T-helper 1 cell (primary cell): ENCODE results near the gene COL4A5.
"Not testable (repeated sequence)": the region's sequence is repeated elsewhere in the genome, so short reads cannot be mapped to it uniquely, and the experiment has no call there.

Experiments
- DNase-seq, 5 donors: peaks; one replicate each; pipeline ENCODE4 v3.0.0-alpha.2; 2012 to 2020

Gene COL4A5

GRCh38 chrX:108456971-108457477 lies 17.4 kb downstream of the COL4A5 start:
- DNase-seq: no peak

- no peak for DNase-seq
These were observed 25.0 kb downstream of the COL4A5 start for GRCh38 chrX:108464604-108465003.

GRCh38 chrX:108468486-108468885 lies 28.8 kb downstream of the COL4A5 start:
- no peak for DNase-seq

GRCh38 chrX:108473979-108474378 lies 34.3 kb downstream of the COL4A5 start:
- DNase-seq: no peak

DNA sequence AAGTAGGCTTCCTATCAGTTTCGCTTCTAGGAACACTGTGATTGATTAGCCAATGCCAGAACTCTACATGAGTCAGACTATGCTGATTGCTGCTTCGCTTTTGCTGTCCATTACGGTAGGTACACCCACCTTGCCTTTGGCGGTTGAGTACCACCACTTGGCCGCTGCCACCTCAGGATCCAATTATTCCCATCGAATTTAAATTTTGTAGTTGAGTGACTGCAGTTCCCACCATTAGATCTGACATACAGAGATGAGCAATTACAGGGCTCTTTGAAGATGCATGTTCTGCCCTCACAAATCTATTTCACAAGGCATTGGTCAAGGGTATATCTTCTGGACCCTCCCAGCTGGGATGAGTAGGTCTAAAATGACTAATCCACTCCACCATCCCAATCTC lies 41.9 kb downstream of the COL4A5 start:
- DNase-seq: not testable (repeated sequence)

- DNase-seq: no peak
These were observed 44.6 kb downstream of the COL4A5 start for GRCh38 chrX:108484251-108484650.

- DNase-seq: no peak
These were observed 46.3 kb downstream of the COL4A5 start for GRCh38 chrX:108485960-108486359.

DNA sequence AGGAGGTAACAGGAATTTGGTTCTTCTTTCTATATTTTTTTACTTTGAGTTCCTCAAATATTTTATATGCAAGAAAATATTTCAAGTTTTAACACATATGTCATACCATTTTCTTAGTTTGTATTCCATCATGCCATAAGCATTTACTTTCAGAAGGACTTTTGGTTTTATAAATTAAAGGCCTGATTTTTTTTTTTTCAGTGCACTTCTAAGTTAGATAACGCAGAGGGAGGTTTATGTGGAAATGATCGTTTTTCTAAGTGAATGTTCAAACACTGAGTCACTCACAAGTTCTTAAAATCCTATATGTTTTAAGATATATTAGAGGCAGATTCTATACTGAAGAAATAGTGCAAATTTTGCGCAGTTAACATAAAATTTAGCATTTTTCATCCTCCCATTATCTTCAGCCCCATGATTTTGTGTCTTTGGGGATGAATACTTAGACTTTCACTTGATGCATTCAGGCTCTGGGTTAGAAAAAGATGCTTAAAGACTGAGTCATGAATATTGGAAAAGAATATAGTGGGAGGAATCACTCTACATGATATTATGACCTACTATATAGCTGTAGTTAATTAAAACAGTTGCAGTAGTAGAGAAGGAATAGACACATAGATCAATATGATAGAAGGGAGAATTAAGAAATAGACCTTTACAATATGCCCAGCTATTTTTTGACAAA lies 54.9 kb downstream of the COL4A5 start:
- DNase-seq: no peak

- no peak for DNase-seq
These were observed 72.1 kb downstream of the COL4A5 start for GRCh38 chrX:108511721-108512120.

- no peak for DNase-seq
These were observed 76.5 kb downstream of the COL4A5 start for GRCh38 chrX:108516184-108516583.

DNA sequence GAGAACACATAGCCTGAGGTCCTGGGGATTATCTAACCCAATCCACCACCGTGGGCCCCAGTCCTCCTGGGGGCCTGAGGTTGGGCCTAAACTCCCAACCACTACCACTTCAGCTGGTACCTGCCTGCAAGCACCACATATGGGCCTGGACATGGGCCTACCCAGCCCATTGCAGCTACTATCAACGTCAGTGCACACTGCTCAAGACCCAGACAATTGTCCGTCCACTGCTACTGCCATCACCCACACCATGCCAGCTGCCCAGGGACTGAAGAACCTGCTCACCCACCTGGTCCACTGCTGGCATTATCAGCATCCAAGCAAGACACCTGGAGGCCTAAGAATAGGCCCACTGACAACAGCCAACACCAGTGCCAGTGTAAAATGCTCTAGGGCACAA lies 88.1 kb downstream of the COL4A5 start:
- DNase-seq: no peak

DNA sequence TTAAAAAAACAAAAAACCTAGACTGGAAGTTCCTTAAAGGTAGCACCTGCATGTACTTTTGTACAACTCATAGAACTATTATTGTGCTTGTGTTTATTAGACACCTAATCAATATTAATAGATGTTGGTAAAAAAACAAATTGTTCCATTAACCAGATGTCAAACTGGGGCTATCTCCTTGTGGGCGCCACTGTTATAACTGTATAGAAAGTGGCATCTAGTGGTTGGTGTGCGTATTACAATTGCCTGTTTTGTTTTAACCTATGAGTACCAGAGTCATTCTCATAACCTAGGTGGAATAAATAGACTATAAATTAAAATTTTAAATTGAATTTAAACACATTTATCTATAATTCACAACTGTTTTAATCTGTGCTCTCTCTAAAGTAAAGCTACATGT lies 97.4 kb downstream of the COL4A5 start:
- peak in 1 of 5 donors; percentile 1 for DNase-seq

GRCh38 chrX:108541286-108541685 lies 101.6 kb downstream of the COL4A5 start:
- DNase-seq: no peak

- DNase-seq: no peak
These were observed 117.9 kb downstream of the COL4A5 start for GRCh38 chrX:108557580-108557979.

DNA sequence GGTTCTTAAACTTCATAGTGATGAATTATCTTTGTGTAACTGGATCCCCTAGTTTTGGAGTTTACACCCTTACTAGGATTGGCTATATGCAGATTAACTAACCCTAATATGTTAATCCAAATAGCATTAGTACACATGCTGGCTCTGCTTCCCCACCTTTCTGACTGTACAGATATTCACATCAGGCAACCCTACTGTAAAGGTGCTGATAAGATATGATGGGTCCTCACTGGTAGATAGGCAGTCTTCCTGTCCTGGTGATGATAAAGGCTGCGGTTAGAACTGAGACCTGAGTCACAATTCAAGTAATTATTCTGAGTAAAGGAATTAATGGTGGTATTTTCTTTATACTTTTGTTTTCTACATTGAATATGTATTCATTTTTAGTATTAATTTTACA lies 118.6 kb downstream of the COL4A5 start:
- no peak for DNase-seq

GRCh38 chrX:108573136-108573535 lies 133.5 kb downstream of the COL4A5 start:
- DNase-seq: no peak

GRCh38 chrX:108582151-108582550 lies 142.5 kb downstream of the COL4A5 start:
- DNase-seq: no peak

DNA sequence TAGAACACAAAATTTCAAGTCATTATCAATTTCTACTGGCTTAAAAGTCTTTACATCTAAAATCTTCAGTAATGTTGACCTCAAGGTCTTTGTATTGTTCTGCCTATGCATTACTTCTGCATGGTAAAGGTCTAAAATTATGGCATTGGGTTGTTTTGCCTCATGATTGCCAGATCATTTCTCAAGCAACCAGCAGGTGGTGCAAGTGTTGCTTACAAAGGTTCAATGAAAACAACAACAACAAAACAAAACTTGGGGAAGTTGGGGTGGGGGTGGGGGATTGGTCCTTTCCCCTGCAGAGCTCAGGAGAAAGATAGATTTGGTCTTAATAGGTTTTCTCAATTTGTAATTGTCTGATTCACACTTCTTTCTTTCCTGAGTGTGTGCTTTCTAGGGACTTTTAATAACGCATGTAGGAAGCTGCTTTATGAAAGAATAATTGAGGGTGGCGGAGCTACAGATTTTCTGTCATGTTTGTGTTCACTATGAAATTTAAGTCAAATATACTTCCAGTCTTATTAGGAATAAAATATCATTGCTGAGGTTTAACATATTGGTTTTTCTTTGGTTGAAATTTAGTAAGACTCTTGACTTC lies 145.1 kb downstream of the COL4A5 start:
- peak in 1 of 5 donors; percentile 2 for DNase-seq

DNA sequence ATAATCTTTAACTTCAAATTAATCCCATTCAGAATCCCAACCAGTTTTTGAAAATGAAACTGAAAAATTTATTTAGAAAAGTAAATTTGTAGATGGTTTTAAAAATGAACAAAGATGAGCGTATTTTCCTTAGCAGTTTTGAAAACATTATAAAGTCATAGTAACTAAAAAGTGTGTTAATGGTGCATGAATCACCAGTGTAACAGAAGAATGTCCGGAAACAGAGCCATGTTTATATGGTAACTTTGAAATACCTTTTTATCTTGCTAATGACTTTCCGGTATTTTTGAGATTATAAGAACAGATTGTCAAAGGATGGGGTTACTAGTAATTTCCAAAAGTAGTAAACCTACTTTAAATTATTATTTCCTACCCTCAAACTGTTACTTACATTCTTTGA lies 150.9 kb downstream of the COL4A5 start:
- no peak for DNase-seq

GRCh38 chrX:108601276-108601675 lies 161.6 kb downstream of the COL4A5 start:
- DNase-seq: no peak

DNA sequence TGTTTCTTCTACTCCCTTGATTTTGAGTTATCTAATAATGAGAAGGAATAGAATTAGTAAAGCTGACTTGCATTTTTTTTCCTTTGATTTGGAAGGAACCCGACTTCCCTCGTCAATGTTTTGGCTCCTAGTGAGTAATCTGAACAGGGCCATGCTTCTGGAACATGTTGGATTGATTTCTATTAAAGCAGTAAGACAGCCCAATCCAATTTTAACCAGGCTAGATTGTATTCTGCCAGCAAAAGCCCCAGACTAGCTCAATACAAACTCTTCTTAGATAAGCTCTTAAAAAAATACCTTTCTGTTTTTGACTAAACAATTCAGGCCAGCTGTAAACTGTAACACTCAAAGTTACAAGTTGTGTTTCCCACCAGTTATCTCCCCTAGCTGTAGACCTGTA lies 170.5 kb downstream of the COL4A5 start:
- no peak for DNase-seq

DNA sequence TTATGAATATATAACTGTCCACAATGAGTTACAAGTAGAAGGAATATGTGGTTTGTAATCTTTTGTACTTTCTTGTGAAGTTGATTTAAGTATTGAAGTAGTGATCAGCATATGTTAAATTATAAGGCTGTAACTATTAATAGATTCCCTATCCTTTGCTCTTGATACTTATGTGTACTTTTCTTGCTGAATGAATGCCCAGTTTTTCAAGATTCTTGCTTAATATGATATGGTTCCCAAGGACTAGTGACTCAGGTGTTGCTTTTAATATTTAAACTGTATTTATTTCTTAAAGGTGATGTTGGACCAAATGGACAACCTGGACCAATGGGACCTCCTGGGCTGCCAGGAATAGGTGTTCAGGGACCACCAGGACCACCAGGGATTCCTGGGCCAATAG lies 175.0 kb downstream of the COL4A5 start:
- no peak for DNase-seq

DNA sequence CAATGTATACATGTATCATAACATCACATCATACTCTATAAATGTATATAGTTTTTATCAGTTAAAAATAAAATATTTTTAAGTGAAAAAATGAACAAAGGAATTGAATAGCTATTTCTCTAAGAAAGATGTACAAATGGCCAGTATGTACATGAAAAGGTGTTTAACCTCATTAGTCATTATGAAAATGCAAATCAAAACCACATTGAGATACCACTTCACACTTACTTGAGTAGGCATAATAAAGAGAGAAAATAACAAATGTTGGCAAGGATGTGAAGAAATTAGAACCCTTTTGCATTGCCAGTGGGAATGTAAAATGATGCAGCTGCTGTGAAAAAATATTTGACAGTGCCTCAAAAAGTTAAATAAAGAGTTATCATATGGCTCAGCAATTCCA lies 201.2 kb downstream of the COL4A5 start:
- DNase-seq: no peak

- no peak for DNase-seq
These were observed 202.1 kb downstream of the COL4A5 start for GRCh38 chrX:108641589-108642272.
